Stimulated activated CD8-positive, alpha-beta memory T cell treated with anti-CD3 and anti-CD28 coated beads, Interleukin-7, amount 100 ng/mL, for 4 hours (primary cell): ENCODE data around the gene MACROD2.
"Not testable (repeated sequence)": the region's sequence is repeated elsewhere in the genome, so short reads cannot be mapped to it uniquely, and the experiment has no call there.

ENCODE experiments used
- DNase-seq, 2 donors: peaks; one replicate each; pipeline ENCODE4 v3.0.0-alpha.2; 2020; ENCODE audit warnings: low read depth in 2 of 2

The MACROD2 gene

DNA sequence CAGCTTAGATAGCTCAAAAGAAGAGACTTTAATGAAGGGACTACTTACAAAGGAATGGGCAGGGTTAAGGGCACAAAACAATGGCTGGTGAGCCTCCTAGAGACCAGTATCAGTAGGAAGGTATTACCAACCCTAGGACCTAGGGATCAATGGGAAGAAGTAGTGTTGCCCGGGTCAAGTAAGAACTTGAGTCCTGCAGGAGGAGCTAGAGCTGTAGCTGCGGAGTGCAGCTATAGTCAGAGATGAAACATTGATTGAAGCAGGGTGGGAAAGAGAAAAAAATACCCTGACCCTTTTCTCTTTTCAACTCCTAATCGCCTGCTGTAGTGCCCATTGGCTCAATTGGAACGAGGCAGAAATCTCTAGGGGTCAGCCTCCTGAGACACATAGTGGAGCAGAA, 198.1 kb downstream of the MACROD2 start:
- DNase-seq: no peak

- DNase-seq: no peak
Measured at GRCh38 chr20:14193885-14194284, 198.6 kb downstream of the MACROD2 start.

- no peak for DNase-seq
Measured at GRCh38 chr20:14197097-14197496, 201.8 kb downstream of the MACROD2 start.

- DNase-seq: no peak
Measured at GRCh38 chr20:14198416-14198815, 203.1 kb downstream of the MACROD2 start.

DNA sequence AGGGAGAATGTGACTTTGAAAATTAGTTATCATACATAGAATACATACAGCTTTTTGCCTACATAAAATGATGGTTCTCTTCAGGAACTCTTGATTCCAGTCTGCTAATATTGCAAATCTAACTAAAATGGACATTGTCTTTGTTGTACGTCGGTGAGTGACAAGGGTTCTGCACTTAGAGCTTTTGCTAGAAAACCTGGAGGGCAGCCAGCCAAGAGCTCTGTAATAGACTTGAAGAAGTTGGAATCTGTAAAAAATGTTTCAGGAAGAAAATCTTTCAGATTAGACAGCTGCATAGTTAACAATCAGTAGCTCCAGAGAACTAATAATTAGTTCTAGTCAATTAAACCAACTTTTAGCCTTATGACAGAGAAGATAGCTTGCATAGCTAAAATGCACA, 203.8 kb downstream of the MACROD2 start:
- DNase-seq: no peak

DNA sequence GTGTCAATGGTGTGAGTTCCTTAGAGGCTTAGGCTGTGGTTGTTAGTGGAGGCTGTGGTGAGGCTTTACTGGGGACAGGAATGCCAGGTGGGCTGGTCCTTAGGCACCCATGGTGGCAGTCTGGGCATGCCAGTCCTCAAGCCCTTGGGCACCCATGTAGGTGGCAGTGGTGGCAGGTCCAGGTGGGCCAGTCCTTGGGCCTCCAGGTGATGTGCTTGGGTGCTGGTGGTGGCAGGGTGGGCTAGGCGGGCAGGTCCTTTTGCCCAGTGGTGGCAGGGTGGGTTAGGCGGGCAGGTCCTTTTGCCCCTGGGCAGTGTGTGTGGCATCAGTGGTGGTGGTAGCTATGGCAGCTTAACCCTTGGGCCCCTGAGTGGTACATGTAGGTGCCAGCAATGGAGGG, 208.3 kb downstream of the MACROD2 start:
- DNase-seq: no peak

DNA sequence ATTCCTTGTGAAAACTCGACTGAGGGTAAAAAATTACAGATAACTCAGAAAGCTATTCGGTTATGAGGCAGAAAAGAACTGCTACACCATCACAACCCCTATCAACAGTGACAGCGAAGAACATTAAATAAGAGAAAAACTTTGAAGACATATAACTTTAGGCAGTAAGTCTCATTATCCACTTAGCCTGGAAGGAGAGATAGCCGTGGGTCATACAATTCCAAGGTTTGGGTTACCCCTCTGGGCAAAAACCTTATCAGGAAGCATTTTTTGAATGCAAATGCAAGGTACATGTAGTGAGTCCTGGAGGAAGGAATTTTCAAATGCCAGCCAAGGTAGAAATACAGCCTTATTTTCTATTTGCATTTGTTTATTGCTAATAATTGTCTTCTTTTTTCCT, 212.3 kb downstream of the MACROD2 start:
- DNase-seq: no peak

DNA sequence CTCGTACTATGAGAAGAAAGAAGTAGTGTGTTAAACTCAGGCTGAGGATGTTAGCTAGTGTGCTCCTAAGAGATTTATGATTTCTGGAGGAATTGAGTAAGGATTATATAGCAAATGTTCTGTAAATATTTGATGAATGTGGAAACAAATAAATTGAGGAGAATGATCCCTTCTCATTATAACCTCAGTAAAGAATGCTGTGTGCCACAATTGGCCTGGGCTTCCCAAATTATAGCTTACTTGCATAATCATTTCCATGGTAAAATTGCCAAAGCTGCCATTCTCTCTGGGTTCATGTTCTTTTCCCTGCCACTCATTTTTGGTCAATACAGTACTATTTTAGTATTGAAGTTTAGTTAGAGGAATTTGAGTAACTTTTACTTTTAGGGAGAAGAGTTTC, 213.6 kb downstream of the MACROD2 start:
- no peak for DNase-seq

DNA sequence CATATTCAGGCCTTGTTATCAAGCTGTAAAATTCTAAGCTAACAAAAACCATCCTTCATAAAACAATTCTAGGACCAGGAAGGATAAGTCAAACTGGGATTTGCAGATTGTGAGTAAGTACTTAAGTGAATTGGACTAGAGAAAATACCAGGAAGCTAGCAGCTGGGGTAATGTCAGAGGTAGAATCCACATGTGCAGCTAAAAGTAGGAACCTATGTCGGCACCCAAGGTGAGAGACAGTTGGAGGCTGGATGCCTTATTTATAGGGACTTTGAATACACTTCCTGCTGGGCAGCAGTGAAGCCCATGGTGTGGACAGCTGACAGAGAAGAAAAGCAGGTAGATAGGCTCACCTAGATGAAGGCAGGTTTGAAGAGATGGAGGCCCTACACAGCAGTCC, 214.8 kb downstream of the MACROD2 start:
- DNase-seq: no peak

- DNase-seq: no peak
Measured at GRCh38 chr20:14214046-14214445, 218.7 kb downstream of the MACROD2 start.

- not testable (repeated sequence) for DNase-seq
Measured at GRCh38 chr20:14215880-14216279, 220.6 kb downstream of the MACROD2 start.

- no peak for DNase-seq
Measured at GRCh38 chr20:14219801-14220461, 224.6 kb downstream of the MACROD2 start.

DNA sequence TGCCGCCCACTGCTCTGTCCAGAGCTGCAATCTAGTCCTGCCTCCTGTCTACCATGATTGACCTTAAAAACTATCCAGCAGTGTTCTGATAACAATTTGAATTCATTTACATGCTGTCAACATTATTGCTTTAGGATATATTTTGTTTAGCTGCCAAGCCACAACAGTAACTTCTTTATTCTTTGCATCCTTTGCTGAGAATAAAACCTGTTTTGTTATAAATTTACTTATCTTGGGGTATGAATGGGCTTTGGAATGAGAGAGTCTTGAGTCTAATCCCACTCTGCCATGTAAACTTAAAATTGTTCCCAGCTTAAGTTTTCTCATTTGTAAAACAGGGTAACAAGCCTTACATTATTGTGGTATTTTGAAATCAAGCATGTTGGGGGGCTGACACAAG, 225.7 kb downstream of the MACROD2 start:
- DNase-seq: no peak

GRCh38 chr20:14223806-14224205, 228.5 kb downstream of the MACROD2 start:
- no peak for DNase-seq

- not testable (repeated sequence) for DNase-seq
Measured at GRCh38 chr20:14226051-14227049, 231.0 kb downstream of the MACROD2 start.

DNA sequence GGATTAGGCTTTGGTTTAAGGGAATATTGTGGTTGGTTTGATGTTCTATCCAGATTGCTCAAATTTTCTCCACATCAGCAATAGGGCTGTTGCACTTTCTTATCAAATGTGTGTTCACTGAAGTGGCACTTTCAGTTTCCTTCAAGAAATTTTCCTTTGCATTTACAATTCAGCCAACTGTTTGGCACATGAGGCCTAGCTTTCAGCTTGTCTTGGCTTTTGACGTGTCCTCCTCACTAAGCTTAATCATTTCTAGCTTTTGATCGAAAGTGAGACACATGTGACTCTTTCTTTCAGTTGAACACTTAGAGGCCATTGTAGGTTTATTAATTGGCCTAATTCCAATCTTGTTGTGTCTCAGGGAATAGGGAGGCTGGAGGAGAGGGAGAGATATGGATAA, 237.3 kb downstream of the MACROD2 start:
- DNase-seq: no peak

GRCh38 chr20:14234666-14235295, 239.5 kb downstream of the MACROD2 start:
- no peak for DNase-seq

GRCh38 chr20:14235355-14235754, 240.0 kb downstream of the MACROD2 start:
- DNase-seq: no peak

- no peak for DNase-seq
Measured at GRCh38 chr20:14245368-14245970, 250.2 kb downstream of the MACROD2 start.

DNA sequence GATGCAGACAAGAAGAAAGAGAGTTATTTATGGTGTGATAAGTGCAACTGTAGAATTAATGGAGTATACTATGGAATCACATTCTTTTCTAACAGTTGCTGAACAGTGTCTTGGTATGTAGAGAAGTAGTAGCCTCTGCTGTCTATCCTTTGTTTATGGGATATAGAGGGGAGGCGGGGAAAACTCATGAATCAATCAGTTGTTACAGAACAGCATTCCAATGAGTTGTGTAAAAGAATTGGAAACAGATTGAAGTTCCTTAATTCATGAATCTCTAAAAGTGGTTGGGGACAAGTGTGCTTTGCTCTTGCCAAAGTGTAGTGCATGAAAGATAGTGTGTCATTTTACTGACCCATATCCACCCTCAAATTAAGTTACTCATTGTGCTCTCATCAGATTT, 264.4 kb downstream of the MACROD2 start:
- DNase-seq: no peak

DNA sequence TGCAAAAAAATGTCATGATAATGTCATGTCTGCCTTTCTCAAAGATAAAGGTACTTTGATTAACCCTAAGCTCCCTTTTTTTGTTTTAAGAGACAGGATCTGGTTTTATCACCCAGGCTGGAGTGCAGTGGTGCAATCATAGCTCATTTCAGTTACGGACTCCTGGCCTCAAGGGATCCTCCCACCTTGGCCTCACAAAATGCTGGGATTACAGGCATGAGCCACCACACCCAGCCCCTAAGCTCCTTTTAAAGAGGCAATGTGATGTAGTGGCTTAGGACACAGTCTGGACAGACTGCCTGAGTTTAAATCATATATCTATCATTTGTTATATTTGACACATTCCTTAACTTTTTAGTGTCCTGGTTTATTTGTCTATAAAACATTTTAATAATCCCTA, 265.1 kb downstream of the MACROD2 start:
- DNase-seq: no peak

DNA sequence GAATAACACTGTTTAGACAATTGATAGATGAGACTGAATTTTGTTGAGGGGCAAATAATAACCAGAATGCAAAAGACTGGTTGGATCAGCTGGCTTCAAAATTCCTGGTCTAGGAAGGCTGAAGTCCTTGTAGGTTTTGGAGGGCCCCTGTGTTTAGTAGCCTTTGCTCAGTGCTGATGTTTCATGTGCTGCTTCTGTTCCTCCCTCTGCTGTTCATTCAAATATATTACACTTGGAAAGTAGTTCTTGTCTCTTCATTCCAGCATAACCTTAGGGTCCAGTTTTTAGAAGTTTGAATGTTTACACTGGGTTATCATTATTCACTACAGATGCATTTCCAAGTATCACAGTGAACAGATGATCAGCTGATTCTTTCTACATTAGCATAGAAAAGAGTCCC, 269.6 kb downstream of the MACROD2 start:
- DNase-seq: no peak
